HL-60 (cell line): ENCODE data around the gene ZMIZ1.

Experiments used
- REST ChIP-seq: IDR thresholded peaks from 2 replicates; pipeline ENCODE4 v1.6.1; 2012; ENCODE audit warnings: low read depth; ENCODE audit not compliant: insufficient replicate concordance
- TF ChIP-seq, protein P1 (sequence below): IDR thresholded peaks from one replicate; pipeline ENCODE4 v1.5.1; 2011; ENCODE audit warnings: low read length, control low read depth, inconsistent platforms; ENCODE audit not compliant: insufficient read depth

- TF ChIP-seq, protein P1, sequence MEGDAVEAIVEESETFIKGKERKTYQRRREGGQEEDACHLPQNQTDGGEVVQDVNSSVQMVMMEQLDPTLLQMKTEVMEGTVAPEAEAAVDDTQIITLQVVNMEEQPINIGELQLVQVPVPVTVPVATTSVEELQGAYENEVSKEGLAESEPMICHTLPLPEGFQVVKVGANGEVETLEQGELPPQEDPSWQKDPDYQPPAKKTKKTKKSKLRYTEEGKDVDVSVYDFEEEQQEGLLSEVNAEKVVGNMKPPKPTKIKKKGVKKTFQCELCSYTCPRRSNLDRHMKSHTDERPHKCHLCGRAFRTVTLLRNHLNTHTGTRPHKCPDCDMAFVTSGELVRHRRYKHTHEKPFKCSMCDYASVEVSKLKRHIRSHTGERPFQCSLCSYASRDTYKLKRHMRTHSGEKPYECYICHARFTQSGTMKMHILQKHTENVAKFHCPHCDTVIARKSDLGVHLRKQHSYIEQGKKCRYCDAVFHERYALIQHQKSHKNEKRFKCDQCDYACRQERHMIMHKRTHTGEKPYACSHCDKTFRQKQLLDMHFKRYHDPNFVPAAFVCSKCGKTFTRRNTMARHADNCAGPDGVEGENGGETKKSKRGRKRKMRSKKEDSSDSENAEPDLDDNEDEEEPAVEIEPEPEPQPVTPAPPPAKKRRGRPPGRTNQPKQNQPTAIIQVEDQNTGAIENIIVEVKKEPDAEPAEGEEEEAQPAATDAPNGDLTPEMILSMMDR = no peak
- TF ChIP-seq REST = no peak
Measured at GRCh38 chr10:79316671-79317431, 248.1 kb downstream of the ZMIZ1 start.
